GM21390 (cell line): Measurements from ENCODE around the gene DDX24.

Source experiments
- ATAC-seq: cut with Tn5 transposase; IDR thresholded peaks from one replicate; pipeline ENCODE4 v1.9.1; 2021; ENCODE audit not compliant: unreplicated experiment

DDX24 gene

DNA sequence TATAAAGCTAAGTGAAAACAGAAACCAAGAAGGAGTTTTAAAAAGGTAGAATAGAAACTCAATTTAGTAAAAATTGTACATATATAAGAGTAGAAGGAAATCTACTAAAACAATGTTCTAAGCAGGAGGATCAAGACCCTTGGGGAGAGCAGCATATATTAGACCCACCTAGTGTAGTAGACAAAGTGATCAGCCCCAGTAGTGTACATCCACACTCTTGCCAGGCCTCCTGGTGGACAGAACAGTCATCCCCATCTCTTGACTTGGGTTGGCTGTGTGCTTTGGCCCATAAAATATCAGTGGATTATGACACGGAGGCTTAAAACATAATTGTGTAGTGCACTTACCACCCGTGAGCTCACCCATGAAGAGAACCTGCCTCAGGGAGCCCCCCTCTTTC lies 65.8 kb downstream of the DDX24 start:
- ATAC-seq: no peak

DNA sequence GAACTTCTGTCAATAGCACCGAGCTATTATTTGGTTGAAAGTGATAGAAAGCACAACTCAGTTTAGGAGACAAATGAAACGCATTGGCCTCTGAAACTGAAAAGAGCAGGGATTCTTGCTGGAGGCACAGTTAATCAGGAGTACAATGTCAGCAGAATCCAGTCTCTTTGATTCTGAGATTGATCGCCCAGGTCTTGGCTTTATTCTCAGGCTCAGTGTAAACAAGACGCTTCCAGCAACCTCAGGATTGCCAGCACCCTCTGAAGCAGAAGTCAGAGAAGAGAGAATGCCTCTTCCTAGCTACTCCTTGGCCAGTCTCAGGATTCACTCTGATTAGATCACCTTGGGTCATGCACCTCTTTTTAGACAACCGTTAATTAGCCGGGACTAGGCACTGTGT lies 66.6 kb downstream of the DDX24 start:
- ATAC-seq: no peak

DNA sequence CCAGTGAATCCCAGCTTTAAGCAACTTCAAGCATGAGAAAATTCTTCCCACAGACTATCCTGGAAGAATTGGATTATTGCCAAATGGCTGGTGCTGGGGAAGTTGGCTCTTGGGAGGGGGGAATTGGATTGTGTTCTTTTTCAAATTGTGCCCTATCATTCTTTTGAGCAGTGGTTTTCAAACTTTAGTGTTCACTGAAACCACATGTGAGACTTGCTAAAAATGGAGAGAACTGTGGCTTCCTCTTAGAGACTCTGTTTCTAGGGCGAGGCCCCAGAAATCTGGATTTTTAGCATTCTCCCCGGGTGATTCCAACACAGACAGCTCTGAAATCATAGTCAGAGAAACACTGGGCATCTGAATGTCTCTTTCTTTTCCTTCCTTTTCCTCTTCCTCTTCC lies 69.2 kb downstream of the DDX24 start:
- ATAC-seq: peak; percentile 55

DNA sequence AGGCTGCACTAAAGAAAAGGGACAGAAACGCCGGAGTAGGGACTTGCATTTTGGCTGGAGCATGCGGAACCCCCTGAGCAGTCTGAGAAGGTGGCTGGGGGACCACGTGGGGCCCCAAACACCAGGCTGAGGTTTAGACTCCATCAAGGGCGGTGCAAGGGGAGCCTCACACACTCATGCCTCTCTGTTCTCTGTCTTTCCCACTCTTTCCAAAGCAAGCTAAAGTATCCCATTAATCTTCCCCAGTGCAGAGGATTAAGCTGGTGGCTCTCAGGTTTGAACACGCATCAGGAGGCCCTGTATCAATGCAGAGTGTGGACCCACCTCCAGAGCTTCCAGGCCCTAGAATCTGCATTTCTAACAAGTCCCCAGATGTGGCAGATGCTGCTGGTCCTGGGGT lies 70.4 kb downstream of the DDX24 start:
- no peak for ATAC-seq

DNA sequence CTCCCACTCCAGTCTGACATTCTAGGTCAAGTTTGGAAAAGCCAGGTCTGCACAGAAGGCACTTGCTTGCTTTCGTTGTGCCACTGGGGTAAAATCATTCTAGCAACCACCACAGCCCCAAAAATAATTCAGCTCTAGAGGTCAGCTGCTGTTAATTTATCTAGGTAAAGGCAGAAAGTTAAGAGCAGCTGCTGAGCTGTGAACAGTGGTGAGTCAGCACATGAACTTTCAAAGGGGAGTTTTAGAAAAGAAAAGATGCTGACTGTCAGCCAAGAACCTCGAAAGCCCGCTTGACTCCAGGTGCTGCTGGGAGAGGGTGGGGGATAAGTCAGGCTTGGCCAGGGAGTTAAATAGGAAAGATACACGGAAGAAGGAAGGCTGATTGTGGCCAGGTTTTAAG lies 71.2 kb downstream of the DDX24 start:
- no peak for ATAC-seq

DNA sequence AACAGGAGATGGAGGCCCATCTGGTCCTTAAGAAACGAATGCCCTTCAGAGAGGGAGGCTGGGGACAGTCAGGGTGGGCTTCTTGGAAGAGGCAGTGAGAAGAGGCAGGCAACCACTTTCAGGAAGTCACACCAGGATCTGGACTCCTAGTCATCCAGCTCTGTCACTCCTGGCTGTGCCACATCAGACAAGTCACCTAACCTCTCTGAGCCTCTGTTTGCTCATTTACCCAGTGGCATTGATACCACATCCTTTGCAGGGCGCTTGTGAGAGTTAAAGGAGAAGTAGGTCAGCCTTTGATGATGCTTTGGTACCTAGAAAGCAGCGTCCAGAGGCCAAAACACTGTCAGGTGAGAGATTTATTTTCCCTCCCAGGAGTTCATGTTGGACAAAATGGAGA lies 72.8 kb downstream of the DDX24 start:
- ATAC-seq: no peak

DNA sequence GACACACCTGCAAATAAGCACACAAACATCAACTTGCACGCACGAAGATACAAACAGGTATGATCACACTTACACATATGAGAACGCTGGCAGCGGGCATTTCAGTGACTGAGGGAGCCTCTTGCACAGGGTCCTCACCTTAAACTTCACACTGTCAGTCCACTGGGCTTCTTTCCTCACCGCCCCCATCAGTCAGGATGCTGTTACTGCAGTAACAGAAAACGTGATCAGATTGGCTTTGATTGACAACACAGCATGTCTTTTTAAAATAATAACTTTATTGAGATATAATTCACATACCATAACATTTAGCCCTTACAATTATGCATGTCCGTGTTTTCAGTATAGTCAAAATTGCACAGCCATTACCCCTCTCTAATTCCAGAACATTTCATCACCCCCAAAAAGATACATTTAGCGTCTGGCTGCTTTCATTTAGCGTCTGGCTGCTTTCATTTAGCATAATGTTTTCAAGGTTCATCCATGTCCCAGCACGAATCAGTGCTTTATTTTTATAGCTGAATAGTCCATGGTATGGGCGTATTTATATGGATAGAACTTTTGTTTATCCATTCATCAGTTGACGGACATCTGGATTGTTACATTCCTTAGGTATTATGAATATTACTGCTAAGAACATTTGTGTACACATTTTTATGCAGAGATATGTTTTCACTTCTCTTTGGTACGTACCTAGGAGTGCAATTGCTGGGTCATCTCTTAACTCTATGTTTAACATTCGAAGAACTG lies 75.5 kb downstream of the DDX24 start:
- no peak for ATAC-seq

DNA sequence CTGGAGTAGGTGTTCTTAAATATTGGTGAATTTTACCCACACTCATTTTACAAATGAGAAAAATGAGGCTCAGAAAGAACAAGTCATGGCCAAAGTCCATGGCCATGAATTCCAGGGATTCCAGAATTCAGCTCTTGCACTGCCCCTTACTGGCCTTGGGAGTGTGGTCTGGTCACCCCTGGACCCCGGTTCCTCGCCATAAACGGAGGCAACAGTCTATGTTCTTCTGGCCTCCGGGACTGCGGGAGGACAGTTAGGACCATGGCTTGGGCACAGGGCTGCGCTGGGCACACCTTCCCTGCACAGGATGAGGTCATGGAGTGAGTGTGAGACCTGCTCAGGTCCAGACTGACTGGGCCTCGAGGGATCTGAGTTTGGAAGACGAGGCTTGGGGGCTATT lies 77.0 kb downstream of the DDX24 start:
- no peak for ATAC-seq

DNA sequence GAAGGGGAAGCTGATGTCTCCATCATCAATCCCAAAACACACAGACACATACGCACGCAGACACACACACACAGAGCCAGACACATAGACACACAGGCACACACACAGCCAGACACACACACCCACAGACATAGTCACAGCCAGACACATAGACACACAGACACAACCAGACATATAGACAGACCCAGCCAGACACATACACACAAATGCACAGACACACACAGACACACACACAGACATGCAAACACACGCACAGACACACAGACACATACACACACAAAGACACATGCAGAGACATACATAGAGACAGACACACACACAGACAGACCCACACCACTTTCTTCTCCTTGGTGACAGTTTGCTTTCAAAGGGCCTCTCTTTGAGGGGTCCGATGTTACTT lies 77.6 kb downstream of the DDX24 start:
- no peak for ATAC-seq

DNA sequence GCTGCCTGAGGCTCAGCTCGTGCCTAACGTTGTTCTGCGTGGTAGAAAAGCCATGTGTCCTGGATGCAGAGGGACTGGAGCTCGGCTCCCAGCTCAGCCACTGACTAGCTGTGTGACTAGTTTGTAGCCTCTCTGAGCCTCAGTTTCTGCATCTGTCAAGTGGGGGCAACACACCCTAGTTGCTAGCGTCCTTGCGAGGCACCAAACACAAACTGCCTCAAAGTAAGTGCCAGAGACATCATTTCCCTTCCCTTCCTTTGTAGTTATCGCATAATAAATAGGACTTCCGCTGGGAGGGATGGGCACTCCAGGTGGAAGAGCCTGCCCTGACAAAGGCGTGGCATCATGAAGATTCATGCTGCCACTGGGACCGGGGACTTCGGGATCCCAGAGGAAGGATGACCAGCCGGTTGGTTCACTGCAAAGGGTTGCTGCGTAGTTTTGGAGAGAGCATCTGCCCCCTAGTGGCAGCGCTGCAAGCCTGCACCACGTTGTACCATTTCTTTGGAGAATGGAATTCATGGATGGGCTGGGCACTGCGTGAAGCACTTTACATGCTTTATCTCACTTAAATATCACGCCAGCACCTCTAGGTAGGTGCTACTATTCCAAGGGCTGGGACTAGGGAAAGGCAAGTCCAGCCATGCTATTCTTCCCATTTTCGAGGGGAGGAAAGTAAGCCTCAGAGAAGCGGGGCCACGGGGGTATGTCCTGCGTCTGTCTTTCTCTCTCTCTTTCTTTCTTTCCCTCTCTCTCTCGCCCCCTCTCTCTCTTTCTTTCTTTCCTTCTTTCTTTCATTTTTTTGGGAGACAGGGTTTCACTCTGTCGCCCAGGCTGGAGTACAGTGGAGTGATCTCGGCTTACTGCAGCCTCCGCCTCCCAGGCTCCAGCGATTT lies 79.3 kb downstream of the DDX24 start:
- ATAC-seq: peak; percentile 74

DNA sequence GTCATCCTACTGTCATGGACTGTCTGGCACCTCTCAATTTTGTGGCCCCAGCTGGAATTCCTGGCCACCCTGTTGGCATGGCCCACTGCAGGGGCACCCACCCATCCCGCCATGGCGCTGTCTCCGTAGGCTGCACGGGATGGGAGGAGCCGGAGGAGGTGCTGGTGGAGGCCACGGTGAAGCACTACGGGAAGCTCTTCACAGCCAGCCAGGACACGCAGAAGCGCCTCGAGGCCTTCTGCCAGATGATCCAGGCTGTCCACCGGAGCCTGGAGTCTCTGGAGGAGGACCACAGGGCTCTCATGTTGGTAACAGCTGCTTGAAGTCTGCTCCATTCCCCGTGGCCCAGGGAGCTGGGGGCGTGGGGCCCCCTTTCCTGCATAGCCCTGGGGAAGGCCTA lies 80.0 kb downstream of the DDX24 start:
- no peak for ATAC-seq

DNA sequence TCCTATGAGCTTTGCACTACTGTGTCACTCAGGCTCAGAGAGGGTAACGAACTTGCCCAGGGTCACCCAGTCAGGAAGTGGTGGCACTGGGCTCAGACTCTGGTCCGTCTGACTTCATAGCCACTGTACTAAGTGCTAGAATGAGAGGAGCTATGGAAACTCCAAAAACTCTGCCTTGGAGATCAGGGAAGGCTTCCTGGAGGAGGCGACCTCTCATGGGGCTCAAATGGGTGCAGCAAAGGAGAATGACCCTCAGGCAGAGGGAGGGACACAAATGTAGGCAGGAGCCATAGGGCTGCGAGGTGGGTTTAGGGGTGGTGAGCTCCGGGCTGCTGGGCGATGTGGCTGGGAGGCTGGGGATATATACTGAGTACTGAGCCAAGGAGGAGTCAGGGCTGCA lies 80.7 kb downstream of the DDX24 start:
- no peak for ATAC-seq

DNA sequence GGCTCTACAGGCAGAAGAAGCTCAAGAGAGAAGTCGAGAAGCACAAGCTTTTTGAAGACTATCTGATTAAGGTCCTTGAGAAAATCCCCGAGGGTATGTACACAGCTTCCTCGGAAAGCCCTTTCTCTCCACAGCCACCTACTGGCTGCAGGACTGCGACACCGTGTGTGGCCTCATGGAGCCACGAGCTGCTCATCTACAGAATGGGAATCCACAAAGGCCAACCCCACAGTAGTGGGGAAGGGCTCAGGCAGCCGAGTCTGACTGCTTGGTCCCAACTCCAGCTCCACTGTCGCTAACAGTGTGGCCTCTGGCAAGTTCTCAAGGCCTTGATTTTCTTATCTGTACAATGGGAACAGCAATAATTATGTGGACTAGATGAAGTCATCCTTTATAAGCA lies 81.4 kb downstream of the DDX24 start:
- no peak for ATAC-seq

DNA sequence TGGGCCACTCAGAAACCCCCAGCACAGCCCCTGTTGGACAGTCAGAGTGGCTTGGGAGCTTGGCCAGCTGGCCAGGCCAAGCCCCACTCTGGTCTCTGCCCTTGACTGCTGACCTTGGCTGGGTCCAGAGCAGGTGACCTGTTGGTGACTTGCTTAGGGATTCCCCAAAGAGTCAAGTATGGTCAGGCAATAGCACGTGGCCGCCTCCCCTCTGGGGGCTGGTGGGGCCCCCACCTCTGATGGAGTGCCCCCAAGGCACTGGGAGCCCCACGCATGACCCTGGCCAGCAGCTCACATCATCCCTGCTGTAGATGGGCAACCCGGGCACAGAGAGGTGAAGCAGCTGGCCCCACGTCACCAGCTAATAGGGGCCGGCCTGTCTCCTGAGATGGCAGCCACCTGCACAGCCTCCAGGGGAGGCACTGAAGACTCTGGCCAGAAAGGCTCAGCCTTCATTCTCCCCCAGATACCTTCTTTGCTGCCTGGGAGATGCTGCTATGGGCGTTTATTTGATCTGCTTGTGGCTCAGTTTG lies 82.1 kb downstream of the DDX24 start:
- ATAC-seq: no peak
